WTC11 (cell line): ENCODE data around the gene FAM171A1. TPM values are rescaled to one million over a fixed set of nuclear protein-coding genes. Genes with fewer than 3 reads are reported as not detected.

Experiments used
- ATAC-seq: fragments of 200-7000 bp; cut with Tn5 transposase; 2 replicates; pipeline ENCODE4 v1.10.0; 2021; ENCODE audit warnings: mild to moderate bottlenecking, moderate library complexity
- CTCF ChIA-PET: fragments of 300-600 bp; sonication (Branson Sonifier 250); formaldehyde crosslinking; loops from one replicate; lab custom pipeline; 2021; ENCODE audit warnings: antibody characterized with exemption; lab: Charles Lee
- POLR2A ChIA-PET: fragments of 350-600 bp; sonication (Branson Sonifier 250); formaldehyde crosslinking; loops from one replicate; lab custom pipeline; 2021; ENCODE audit warnings: antibody characterized with exemption; lab: Charles Lee
- DNase-seq: peaks from one replicate; pipeline ENCODE4 v3.0.0; 2021; ENCODE audit warnings: low spot score
- H3K27ac Mint-ChIP-seq: 2 replicates; pipeline ENCODE4 v1.8.0; 2021; ENCODE audit warnings: mixed read lengths
- H3K27me3 Mint-ChIP-seq: 2 replicates; pipeline ENCODE4 v1.8.0; 2021; ENCODE audit warnings: low read depth, mild to moderate bottlenecking, moderate library complexity, mixed read lengths
- H3K36me3 Mint-ChIP-seq: 2 replicates; pipeline ENCODE4 v1.8.0; 2021; ENCODE audit warnings: mixed read lengths
- H3K4me1 Mint-ChIP-seq: 2 replicates; pipeline ENCODE4 v1.8.0; 2022; ENCODE audit warnings: mixed read lengths
- H3K4me3 Mint-ChIP-seq: 2 replicates; pipeline ENCODE4 v1.8.0; 2021; ENCODE audit warnings: mild to moderate bottlenecking, moderate library complexity, mixed read lengths
- H3K9me3 Mint-ChIP-seq: 2 replicates; pipeline ENCODE4 v1.8.0; 2021; ENCODE audit warnings: mixed read lengths
- CREB1 ChIP-seq: sonication (generic); formaldehyde crosslinking; IDR thresholded peaks from 2 replicates; pipeline ENCODE4 v1.8.0; 2023; ENCODE audit warnings: mild to moderate bottlenecking, missing genetic modification reagents
- CREM ChIP-seq: sonication (generic); formaldehyde crosslinking; IDR thresholded peaks from 2 replicates; pipeline ENCODE4 v1.8.1; 2022; ENCODE audit warnings: mild to moderate bottlenecking, missing genetic modification reagents, moderate library complexity
- ERG ChIP-seq: fragments of 250-450 bp; sonication (Bioruptor Pico); IDR thresholded peaks from 2 replicates; pipeline ENCODE4 v1.8.0; 2021; ENCODE audit warnings: mild to moderate bottlenecking
- ESRRA ChIP-seq: sonication (generic); formaldehyde crosslinking; IDR thresholded peaks from 2 replicates; pipeline ENCODE4 v1.8.1; 2022; ENCODE audit warnings: mild to moderate bottlenecking, missing genetic modification reagents, borderline replicate concordance
- FOXK1 ChIP-seq: sonication (generic); formaldehyde crosslinking; IDR thresholded peaks from 2 replicates; pipeline ENCODE4 v1.8.0; 2022; ENCODE audit warnings: mild to moderate bottlenecking, moderate library complexity, missing genetic modification reagents
- FOXP1 ChIP-seq: sonication (generic); formaldehyde crosslinking; IDR thresholded peaks from 2 replicates; pipeline ENCODE4 v1.8.0; 2022; ENCODE audit warnings: missing genetic modification reagents, mild to moderate bottlenecking, moderate library complexity, borderline replicate concordance
- GRHL2 ChIP-seq: fragments of 250-450 bp; sonication (Bioruptor Pico); IDR thresholded peaks from 2 replicates; pipeline ENCODE4 v1.8.0; 2022; ENCODE audit warnings: mild to moderate bottlenecking, moderate library complexity; ENCODE audit not compliant: insufficient replicate concordance, severe bottlenecking
- KAT7 ChIP-seq: sonication (generic); formaldehyde crosslinking; IDR thresholded peaks from 2 replicates; pipeline ENCODE4 v1.8.1; 2023; ENCODE audit warnings: missing genetic modification reagents, mild to moderate bottlenecking, borderline replicate concordance
- MXD4 ChIP-seq: fragments of 250-450 bp; sonication (Bioruptor Pico); IDR thresholded peaks from 2 replicates; pipeline ENCODE4 v1.8.0; 2021; ENCODE audit warnings: mild to moderate bottlenecking, moderate library complexity, borderline replicate concordance
- NFE2L1 ChIP-seq: sonication (generic); formaldehyde crosslinking; IDR thresholded peaks from 2 replicates; pipeline ENCODE4 v1.8.1; 2023; ENCODE audit warnings: missing genetic modification reagents
- TCF7 ChIP-seq: sonication (generic); formaldehyde crosslinking; IDR thresholded peaks from 2 replicates; pipeline ENCODE4 v1.8.0; 2022; ENCODE audit warnings: mild to moderate bottlenecking, low read depth, missing genetic modification reagents, moderate library complexity
- USF1 ChIP-seq: sonication (generic); formaldehyde crosslinking; IDR thresholded peaks from 2 replicates; pipeline ENCODE4 v1.8.0; 2022; ENCODE audit warnings: mild to moderate bottlenecking, missing genetic modification reagents
- ZNF263 ChIP-seq: sonication (generic); formaldehyde crosslinking; IDR thresholded peaks from 2 replicates; pipeline ENCODE4 v1.8.1; 2022; ENCODE audit warnings: low read depth, mild to moderate bottlenecking, moderate library complexity, missing genetic modification reagents
- ZNF317 ChIP-seq: sonication (generic); formaldehyde crosslinking; IDR thresholded peaks from 2 replicates; pipeline ENCODE4 v1.8.1; 2023; ENCODE audit warnings: low read depth, mild to moderate bottlenecking, moderate library complexity, missing genetic modification reagents, borderline replicate concordance
- ZSCAN18 ChIP-seq: fragments of 250-450 bp; sonication (Bioruptor Pico); IDR thresholded peaks from 2 replicates; pipeline ENCODE4 v2.1.2; 2022; ENCODE audit warnings: mild to moderate bottlenecking, moderate library complexity
- total RNA-seq: library from RNA; stranded (reverse); gene quantifications from 3 replicates; pipeline ENCODE4 v1.2.3, GENCODE V29; 2021
- TF ChIP-seq, protein P1 (sequence below): fragments of 250-450 bp; sonication (Bioruptor Pico); IDR thresholded peaks from 2 replicates; pipeline ENCODE4 v1.9.0; 2021; ENCODE audit warnings: mild to moderate bottlenecking, borderline replicate concordance
- TF ChIP-seq, protein P2 (sequence below): fragments of 200-600 bp; IDR thresholded peaks from 2 replicates; pipeline ENCODE4 v1.8.0; 2022; ENCODE audit warnings: antibody characterized with exemption
- TF ChIP-seq, protein P3 (sequence below): sonication (generic); formaldehyde crosslinking; IDR thresholded peaks from 2 replicates; pipeline ENCODE4 v1.8.1; 2022; ENCODE audit warnings: low read depth, mild to moderate bottlenecking, moderate library complexity, missing genetic modification reagents, borderline replicate concordance
- TF ChIP-seq, protein P4 (sequence below): sonication (generic); formaldehyde crosslinking; IDR thresholded peaks from 2 replicates; pipeline ENCODE4 v1.8.0; 2022; ENCODE audit warnings: mild to moderate bottlenecking, missing genetic modification reagents
- TF ChIP-seq, protein P5 (sequence below): sonication (generic); formaldehyde crosslinking; IDR thresholded peaks from 2 replicates; pipeline ENCODE4 v1.8.0; 2023; ENCODE audit warnings: mild to moderate bottlenecking, missing genetic modification reagents

The FAM171A1 gene
- total RNA-seq, 1 experiment from 2014 or later, result 33.9 TPM

GRCh38 chr10:15242261-15242840 is 128.7 kb downstream of the FAM171A1 start (continued):
- TF ChIP-seq KAT7 (CRISPR knock-in tag), result no peak
- TF ChIP-seq NFE2L1 (CRISPR knock-in tag), result no peak
- no peak for TF ChIP-seq CREB1 (CRISPR knock-in tag)
- no peak for TF ChIP-seq ERG (CRISPR knock-in tag)
- TF ChIP-seq CREM (CRISPR knock-in tag), result no peak
- TF ChIP-seq ZSCAN18 (CRISPR knock-in tag), result no peak
- no peak for TF ChIP-seq FOXK1 (CRISPR knock-in tag)

GRCh38 chr10:15241306-15241705 is 129.8 kb downstream of the FAM171A1 start:
- Mint-ChIP-seq H3K36me3 (no peaks in the 10 kb centered on the region), H3K9me3 (no peaks in the 10 kb centered on the region), H3K4me1 (peaks cover 6% of the 10 kb centered on the region; the same call in 1 of the 2 replicates), H3K27me3 (no peaks in the 10 kb centered on the region), H3K27ac (no peak overlapping the region), H3K4me3 (no peak overlapping the region)
- no peak for ATAC-seq
- POLR2A ChIA-PET, result no interaction called here
- CTCF ChIA-PET, result no interaction called here
- no peak for DNase-seq
- TF ChIP-seq, protein P1, sequence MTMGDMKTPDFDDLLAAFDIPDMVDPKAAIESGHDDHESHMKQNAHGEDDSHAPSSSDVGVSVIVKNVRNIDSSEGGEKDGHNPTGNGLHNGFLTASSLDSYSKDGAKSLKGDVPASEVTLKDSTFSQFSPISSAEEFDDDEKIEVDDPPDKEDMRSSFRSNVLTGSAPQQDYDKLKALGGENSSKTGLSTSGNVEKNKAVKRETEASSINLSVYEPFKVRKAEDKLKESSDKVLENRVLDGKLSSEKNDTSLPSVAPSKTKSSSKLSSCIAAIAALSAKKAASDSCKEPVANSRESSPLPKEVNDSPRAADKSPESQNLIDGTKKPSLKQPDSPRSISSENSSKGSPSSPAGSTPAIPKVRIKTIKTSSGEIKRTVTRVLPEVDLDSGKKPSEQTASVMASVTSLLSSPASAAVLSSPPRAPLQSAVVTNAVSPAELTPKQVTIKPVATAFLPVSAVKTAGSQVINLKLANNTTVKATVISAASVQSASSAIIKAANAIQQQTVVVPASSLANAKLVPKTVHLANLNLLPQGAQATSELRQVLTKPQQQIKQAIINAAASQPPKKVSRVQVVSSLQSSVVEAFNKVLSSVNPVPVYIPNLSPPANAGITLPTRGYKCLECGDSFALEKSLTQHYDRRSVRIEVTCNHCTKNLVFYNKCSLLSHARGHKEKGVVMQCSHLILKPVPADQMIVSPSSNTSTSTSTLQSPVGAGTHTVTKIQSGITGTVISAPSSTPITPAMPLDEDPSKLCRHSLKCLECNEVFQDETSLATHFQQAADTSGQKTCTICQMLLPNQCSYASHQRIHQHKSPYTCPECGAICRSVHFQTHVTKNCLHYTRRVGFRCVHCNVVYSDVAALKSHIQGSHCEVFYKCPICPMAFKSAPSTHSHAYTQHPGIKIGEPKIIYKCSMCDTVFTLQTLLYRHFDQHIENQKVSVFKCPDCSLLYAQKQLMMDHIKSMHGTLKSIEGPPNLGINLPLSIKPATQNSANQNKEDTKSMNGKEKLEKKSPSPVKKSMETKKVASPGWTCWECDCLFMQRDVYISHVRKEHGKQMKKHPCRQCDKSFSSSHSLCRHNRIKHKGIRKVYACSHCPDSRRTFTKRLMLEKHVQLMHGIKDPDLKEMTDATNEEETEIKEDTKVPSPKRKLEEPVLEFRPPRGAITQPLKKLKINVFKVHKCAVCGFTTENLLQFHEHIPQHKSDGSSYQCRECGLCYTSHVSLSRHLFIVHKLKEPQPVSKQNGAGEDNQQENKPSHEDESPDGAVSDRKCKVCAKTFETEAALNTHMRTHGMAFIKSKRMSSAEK (CRISPR knock-in tag), result no peak
- TF ChIP-seq GRHL2 (CRISPR knock-in tag) (no peak), USF1 (no peak), ESRRA (no peak), TCF7 (CRISPR knock-in tag) (no peak), FOXP1 (CRISPR knock-in tag) (no peak), ZNF263 (CRISPR knock-in tag) (no peak), MXD4 (no peak), ZNF317 (no peak)
- TF ChIP-seq, protein P2, sequence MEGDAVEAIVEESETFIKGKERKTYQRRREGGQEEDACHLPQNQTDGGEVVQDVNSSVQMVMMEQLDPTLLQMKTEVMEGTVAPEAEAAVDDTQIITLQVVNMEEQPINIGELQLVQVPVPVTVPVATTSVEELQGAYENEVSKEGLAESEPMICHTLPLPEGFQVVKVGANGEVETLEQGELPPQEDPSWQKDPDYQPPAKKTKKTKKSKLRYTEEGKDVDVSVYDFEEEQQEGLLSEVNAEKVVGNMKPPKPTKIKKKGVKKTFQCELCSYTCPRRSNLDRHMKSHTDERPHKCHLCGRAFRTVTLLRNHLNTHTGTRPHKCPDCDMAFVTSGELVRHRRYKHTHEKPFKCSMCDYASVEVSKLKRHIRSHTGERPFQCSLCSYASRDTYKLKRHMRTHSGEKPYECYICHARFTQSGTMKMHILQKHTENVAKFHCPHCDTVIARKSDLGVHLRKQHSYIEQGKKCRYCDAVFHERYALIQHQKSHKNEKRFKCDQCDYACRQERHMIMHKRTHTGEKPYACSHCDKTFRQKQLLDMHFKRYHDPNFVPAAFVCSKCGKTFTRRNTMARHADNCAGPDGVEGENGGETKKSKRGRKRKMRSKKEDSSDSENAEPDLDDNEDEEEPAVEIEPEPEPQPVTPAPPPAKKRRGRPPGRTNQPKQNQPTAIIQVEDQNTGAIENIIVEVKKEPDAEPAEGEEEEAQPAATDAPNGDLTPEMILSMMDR, result no peak
- TF ChIP-seq, protein P3, sequence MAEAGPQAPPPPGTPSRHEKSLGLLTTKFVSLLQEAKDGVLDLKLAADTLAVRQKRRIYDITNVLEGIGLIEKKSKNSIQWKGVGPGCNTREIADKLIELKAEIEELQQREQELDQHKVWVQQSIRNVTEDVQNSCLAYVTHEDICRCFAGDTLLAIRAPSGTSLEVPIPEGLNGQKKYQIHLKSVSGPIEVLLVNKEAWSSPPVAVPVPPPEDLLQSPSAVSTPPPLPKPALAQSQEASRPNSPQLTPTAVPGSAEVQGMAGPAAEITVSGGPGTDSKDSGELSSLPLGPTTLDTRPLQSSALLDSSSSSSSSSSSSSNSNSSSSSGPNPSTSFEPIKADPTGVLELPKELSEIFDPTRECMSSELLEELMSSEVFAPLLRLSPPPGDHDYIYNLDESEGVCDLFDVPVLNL (CRISPR knock-in tag), result no peak
- TF ChIP-seq, protein P4, sequence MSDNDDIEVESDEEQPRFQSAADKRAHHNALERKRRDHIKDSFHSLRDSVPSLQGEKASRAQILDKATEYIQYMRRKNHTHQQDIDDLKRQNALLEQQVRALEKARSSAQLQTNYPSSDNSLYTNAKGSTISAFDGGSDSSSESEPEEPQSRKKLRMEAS, result no peak
- TF ChIP-seq, protein P5, sequence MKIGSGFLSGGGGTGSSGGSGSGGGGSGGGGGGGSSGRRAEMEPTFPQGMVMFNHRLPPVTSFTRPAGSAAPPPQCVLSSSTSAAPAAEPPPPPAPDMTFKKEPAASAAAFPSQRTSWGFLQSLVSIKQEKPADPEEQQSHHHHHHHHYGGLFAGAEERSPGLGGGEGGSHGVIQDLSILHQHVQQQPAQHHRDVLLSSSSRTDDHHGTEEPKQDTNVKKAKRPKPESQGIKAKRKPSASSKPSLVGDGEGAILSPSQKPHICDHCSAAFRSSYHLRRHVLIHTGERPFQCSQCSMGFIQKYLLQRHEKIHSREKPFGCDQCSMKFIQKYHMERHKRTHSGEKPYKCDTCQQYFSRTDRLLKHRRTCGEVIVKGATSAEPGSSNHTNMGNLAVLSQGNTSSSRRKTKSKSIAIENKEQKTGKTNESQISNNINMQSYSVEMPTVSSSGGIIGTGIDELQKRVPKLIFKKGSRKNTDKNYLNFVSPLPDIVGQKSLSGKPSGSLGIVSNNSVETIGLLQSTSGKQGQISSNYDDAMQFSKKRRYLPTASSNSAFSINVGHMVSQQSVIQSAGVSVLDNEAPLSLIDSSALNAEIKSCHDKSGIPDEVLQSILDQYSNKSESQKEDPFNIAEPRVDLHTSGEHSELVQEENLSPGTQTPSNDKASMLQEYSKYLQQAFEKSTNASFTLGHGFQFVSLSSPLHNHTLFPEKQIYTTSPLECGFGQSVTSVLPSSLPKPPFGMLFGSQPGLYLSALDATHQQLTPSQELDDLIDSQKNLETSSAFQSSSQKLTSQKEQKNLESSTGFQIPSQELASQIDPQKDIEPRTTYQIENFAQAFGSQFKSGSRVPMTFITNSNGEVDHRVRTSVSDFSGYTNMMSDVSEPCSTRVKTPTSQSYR (CRISPR knock-in tag), result no peak
